ELR (cell line): Measurements from ENCODE around the gene TPST1.

Experiments used
- DNase-seq: peaks from one replicate; pipeline ENCODE4 v3.0.0-alpha.2; 2015; ENCODE audit warnings: low read depth

Gene TPST1

GRCh38 chr7:66238773-66239466 is 33.8 kb downstream of the TPST1 start:
- no peak for DNase-seq

DNA sequence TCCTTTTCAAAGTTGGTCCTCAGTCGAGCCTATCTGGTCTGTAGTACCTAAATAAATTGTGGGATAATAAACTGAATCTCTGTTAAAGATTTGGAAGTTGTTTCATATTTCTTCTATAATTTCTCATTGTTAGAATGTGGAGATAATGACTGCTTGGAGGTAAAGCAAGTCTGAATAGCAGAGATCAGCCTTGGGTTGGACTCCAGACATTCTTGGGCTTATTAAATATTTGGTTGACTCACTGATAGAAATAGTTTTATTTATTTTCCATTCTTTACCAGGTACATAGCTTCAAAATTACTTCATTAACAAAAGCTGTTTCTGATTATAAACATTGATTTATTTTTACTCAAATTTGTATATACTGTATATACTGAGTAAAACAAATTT is 34.3 kb downstream of the TPST1 start:
- no peak for DNase-seq

DNA sequence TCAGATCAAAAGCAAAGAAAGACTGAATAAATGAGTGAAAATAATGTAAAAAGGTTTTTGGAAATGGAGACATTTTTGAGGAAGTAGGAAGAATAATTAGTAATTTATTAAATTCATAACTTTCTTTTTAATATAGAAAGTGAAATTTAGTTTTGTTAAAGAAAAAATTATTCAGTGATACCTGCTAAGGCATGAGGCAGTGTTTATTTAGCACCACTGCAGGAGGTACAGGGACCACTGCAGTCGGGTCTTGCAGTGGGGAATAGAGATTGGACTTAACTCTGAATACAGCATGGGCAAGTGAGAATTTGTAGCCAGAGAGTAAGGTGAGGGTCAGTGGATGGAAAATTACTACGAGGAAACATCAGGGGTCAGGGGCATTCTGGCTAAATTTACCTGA is 39.9 kb downstream of the TPST1 start:
- no peak for DNase-seq

DNA sequence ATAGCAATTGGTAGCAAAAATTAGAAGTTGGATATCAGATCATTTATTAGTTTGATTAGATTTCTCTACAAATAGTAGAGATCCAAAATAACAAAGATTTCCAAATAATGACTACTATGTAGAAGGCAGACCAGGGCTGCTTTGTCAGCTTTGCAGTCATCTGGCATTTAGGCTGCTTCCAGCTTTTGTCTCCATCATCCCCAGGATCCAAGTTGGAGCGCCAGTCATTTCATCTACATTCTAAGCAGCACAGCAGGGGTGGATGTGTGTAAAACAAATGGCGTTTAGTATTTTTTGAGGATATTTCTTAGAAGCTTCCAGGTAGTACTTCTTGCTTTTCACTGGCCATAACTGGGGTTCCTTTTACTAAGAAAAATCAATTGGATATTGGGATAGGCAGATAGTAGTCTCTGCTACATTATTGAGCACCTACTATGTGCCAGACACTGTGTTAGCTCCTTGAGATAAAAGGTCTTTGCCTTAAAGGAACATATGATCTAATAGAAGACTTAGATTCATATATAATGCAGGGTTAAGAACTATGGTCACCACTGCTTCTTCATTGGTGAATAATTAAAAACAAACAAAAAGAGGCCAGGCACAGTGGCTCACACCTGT is 41.5 kb downstream of the TPST1 start:
- DNase-seq, result no peak

GRCh38 chr7:66247380-66248078 is 42.4 kb downstream of the TPST1 start:
- DNase-seq, result peak; percentile 6

- peak; percentile 94 for DNase-seq
These were observed 45.6 kb downstream of the TPST1 start for GRCh38 chr7:66250711-66251110.

- DNase-seq, result peak; percentile 73
These were observed 50.5 kb downstream of the TPST1 start for GRCh38 chr7:66255534-66256100.

DNA sequence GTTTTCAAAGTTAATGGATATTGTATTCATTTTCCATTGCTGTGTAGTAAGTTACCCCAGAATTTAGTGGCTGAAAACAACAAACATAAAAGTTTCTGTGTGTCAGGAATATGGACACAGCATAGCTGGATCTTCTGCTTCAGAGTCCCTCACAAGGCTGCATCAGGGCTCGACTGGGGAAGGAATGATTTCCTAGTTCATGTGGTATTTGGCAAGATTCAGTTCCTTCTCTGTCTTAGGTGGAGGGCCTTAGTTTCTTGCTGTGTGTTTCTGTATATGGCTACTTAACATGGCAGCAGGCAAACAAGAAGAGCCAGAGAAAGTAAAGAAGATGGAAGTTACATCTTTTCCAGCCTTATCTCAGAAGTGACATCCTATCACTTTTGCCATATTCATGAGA is 51.1 kb downstream of the TPST1 start:
- no peak for DNase-seq

GRCh38 chr7:66257481-66257880 is 52.3 kb downstream of the TPST1 start:
- peak; percentile 15 for DNase-seq

DNA sequence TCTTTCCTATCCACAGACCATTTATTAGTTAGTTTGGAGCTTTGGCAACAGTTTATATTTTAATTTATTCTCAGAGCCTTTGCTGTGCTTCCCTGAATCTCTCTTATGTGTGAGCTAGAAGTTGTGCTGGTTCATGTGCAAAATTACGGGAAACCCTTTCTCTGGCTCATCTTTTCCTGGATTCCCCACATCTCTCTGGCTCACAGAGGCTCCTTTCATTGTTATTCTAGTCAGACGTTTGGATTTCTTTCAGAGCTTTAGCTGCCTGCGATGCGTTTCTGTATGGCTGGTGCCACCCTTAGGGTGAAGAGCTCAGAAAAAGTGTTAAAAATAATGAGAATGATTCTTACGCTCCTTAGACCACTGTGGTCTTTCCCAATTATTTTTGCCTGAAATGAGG is 53.3 kb downstream of the TPST1 start:
- DNase-seq, result no peak

GRCh38 chr7:66261941-66262340 is 56.8 kb downstream of the TPST1 start:
- no peak for DNase-seq

- DNase-seq, result no peak
These were observed 58.8 kb downstream of the TPST1 start for GRCh38 chr7:66263936-66264335.

DNA sequence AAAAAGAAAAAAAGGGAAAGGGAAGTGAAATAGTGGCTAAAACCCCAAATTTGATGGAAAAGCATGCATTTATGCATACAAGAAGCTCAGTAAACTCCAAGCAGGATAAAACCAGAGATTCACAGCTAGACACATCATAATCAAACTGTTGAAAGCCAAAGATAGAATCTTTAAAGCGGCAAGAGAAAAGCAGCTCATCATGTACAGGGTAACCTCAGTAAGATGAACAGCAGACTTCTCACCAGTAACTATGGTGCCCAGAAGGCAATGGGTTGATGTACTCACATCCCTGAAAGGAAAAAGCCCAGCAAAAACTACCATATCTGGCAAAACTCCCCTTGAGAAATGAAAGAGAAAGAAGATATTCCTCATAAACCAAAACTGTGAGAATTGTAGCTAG is 60.4 kb downstream of the TPST1 start:
- DNase-seq, result peak; percentile 45

- peak; percentile 25 for DNase-seq
These were observed 62.1 kb downstream of the TPST1 start for GRCh38 chr7:66267249-66267648.

- no peak for DNase-seq
These were observed 64.8 kb downstream of the TPST1 start for GRCh38 chr7:66269978-66270377.

DNA sequence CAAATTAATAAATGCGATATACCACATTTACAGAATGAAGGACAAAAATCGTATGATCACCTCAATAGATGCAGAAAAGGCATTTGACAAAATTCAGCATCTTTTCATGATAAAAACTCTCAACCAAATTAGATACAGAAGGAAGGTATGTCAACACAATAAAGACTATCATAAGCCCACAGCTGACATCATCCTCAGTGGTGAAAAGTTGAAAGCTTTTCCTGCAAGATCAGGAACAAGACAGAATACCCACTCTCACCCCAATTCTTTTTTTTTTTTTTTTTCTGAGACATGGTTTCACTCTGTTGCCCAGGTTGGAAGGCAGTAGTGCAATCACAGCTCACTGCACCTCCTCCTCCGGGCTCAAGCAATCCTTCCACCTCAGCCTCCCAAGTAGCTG is 67.2 kb downstream of the TPST1 start:
- no peak for DNase-seq

- no peak for DNase-seq
These were observed 71.2 kb downstream of the TPST1 start for GRCh38 chr7:66276363-66276762.

- DNase-seq, result peak; percentile 64
These were observed 72.4 kb downstream of the TPST1 start for GRCh38 chr7:66277492-66277891.

GRCh38 chr7:66279912-66280311 is 74.8 kb downstream of the TPST1 start:
- DNase-seq, result no peak

DNA sequence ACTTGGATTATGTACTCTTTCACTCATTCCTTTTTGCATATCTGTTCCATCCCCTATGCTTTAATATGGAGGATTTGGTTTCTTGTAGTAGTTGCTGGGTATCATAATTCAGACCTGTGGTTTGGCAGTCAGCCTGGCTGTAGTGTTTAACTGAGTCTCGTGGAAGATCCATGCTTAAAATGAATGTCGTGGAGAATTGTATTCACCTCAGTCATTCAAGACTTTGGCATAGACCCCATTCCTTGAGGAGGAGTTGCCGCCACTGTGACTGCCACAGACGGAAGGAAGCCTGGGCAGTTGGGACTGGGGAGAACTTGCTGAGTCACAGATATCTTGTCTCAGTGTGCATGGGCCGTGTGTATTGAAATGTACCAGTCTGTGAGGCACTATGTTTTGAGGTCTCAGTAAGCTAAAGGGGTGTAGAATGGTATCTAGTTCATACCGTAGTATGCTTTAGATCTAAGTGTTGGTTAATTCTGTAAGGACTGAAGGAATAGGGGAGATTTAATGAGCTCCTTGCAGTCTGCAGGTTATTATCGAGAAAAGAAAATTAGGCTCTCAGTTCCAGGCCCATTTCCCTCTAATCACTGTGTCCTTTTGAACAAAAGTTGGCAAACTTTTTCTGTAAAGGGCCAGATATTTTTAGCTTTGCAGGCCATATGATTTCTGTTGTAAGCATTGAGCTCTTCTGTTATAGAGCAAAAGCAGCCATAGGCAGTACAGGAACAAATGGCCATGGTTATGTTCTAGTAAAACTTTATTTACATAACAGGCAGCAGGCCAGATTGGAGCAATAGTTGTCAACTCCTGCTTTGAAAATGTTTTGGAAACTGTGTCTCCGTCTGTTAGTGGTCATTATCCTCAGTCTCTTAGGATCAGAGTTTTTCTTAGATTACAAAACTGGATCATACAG is 76.8 kb downstream of the TPST1 start:
- peak; percentile 97 for DNase-seq

- DNase-seq, result no peak
These were observed 77.4 kb downstream of the TPST1 start for GRCh38 chr7:66282591-66282935.
